BJ (cell line): ENCODE measurements around the gene NQO2. TPM values are rescaled to one million over a fixed set of nuclear protein-coding genes. Genes with fewer than 3 reads are reported as not detected.

ENCODE experiments used
- CTCF ChIA-PET: fragments of 350-600 bp; formaldehyde crosslinking; extraction: SDS; loops from one replicate; lab custom pipeline; 2021; ENCODE audit warnings: antibody characterized with exemption, inconsistent platforms; lab: Yijun Ruan, JAX
- POLR2A ChIA-PET: fragments of 300-600 bp; sonication (Branson Sonifier 250); formaldehyde crosslinking; extraction: SDS; loops from one replicate; lab custom pipeline; 2021; ENCODE audit warnings: antibody characterized with exemption; lab: Charles Lee
- DNase-seq: peaks from one replicate; pipeline ENCODE4 v3.0.0-alpha.2; 2011; ENCODE audit warnings: low read depth
- H3K27me3 ChIP-seq: 2 replicates; pipeline ENCODE4 v1.6.0; 2011; ENCODE audit warnings: low read length; ENCODE audit not compliant: control insufficient read depth, insufficient read depth
- H3K36me3 ChIP-seq: 2 replicates; pipeline ENCODE4 v1.5.1; 2011; ENCODE audit warnings: low read length; ENCODE audit not compliant: control insufficient read depth, insufficient read depth
- H3K4me3 ChIP-seq: 2 replicates; pipeline ENCODE4 v1.5.1; 2011; ENCODE audit warnings: low read depth, mild to moderate bottlenecking, control low read depth, low read length
- polyA plus RNA-seq: library from polyadenylated mRNA; depleted of rRNA; stranded (reverse); fragments of >200 nt; gene quantifications from 2 replicates; pipeline ENCODE4 v1.2.3, GENCODE V29; 2011
- TF ChIP-seq, protein P1 (sequence below): IDR thresholded peaks from 2 replicates; pipeline ENCODE4 v1.5.1; 2011; ENCODE audit warnings: low read depth, mild to moderate bottlenecking, control low read depth, inconsistent platforms, low read length, moderate library complexity; ENCODE audit not compliant: insufficient read depth

Gene NQO2
- polyA plus RNA-seq, 1 experiment = 56.2 TPM

DNA sequence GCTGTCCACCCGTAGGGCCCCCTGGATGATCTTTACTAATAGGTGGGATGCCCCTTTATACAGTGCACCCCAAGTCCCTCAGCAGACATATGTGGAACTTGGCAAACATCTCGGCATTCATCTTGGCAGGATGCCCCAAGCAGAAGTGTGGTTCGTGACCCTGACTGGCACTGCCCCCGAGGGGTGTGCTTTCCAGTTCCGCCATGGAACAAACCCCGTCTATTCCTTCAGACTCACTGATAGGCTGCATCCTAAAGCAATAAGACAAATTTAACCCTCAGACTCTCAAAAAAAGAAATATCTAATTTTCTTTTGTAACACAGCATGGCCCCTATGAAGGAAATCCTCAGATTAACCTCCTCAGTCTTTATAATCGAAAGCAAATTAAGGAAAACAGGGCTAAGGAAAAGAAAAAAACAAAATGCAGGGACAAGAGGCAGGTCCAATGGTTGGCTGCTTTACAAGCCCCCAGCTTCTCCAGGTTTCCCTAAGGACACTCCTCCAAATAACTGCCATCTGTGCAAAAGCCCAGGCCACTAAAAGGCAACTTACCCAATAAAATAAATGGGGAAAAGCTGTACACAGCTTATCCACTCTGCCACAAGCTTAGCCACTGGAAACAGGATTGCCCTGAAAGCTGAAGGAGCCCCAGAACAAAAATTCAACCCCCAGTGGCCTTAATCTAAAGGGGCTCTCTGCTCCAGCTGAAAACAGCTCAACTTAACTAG is 38.1 kb downstream of the NQO2 start:
- Histone ChIP-seq H3K27me3 (peaks cover 3% of the 10 kb centered on the region), H3K36me3 (no peaks in the 10 kb centered on the region), H3K4me3 (no peak overlapping the region)
- CTCF ChIA-PET = interaction anchor here (1.3 kb wide), 1 partner anchor 36 kb away, joined by 3 read pairs; no protein-coding TSS in a partner anchor
- no peak for DNase-seq
- TF ChIP-seq, protein P1, sequence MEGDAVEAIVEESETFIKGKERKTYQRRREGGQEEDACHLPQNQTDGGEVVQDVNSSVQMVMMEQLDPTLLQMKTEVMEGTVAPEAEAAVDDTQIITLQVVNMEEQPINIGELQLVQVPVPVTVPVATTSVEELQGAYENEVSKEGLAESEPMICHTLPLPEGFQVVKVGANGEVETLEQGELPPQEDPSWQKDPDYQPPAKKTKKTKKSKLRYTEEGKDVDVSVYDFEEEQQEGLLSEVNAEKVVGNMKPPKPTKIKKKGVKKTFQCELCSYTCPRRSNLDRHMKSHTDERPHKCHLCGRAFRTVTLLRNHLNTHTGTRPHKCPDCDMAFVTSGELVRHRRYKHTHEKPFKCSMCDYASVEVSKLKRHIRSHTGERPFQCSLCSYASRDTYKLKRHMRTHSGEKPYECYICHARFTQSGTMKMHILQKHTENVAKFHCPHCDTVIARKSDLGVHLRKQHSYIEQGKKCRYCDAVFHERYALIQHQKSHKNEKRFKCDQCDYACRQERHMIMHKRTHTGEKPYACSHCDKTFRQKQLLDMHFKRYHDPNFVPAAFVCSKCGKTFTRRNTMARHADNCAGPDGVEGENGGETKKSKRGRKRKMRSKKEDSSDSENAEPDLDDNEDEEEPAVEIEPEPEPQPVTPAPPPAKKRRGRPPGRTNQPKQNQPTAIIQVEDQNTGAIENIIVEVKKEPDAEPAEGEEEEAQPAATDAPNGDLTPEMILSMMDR = no peak
- POLR2A ChIA-PET = no interaction called here

- TF ChIP-seq, protein P1 = no peak
- ChIA-PET POLR2A (no interaction called here), CTCF (interaction anchor here (0.8 to 1.1 kb wide), 2 partner anchors 38 to 50 kb away, joined by 3 to 5 read pairs; no protein-coding TSS in a partner anchor)
- H3K36me3 ChIP-seq = no peaks in the 10 kb centered on the region
- DNase-seq = no peak
- peaks cover 3% of the 10 kb centered on the region for H3K27me3 ChIP-seq
- no peak overlapping the region for H3K4me3 ChIP-seq
Measured at GRCh38 chr6:3039384-3039783, 39.7 kb downstream of the NQO2 start.

- TF ChIP-seq, protein P1 = no peak
- H3K27me3 ChIP-seq = peaks cover 3% of the 10 kb centered on the region
- ChIA-PET CTCF (interaction anchor here (2.7 kb wide), 1 partner anchor 10 kb away, joined by 11 read pairs; no protein-coding TSS in a partner anchor), POLR2A (no interaction called here)
- no peak for DNase-seq
- no peak overlapping the region for H3K4me3 ChIP-seq
- no peaks in the 10 kb centered on the region for H3K36me3 ChIP-seq
Measured at GRCh38 chr6:3041147-3041546, 41.5 kb downstream of the NQO2 start.

DNA sequence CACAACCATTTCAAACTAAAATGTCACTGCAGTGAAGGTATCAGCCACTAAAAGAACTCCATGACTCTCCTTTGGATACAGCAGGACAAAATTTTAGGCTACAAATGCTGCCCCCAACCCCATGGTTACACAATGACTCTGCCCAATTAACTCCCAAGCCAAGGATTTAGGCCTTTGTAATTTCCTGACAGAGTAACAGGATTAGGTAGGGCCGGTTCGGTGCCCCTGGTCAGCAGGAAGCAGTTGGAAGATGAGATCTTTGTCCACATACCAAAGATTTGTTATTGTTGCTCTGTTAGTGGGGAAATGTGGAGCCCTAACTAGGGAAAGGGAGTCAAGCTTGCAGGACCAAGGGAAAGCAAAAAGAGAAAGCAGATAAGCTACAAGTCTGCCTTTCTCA is 41.9 kb downstream of the NQO2 start:
- Histone ChIP-seq H3K27me3 (peaks cover 3% of the 10 kb centered on the region), H3K4me3 (no peak overlapping the region), H3K36me3 (no peaks in the 10 kb centered on the region)
- TF ChIP-seq, protein P1 = no peak
- ChIA-PET POLR2A (no interaction called here), CTCF (interaction anchor here (2.7 kb wide), 1 partner anchor 10 kb away, joined by 11 read pairs; no protein-coding TSS in a partner anchor)
- DNase-seq = no peak

- H3K36me3 ChIP-seq = no peaks in the 10 kb centered on the region
- ChIA-PET CTCF (interaction anchor here (1.0 kb wide), 1 partner anchor 31 kb away, joined by 3 read pairs; no protein-coding TSS in a partner anchor), POLR2A (no interaction called here)
- peaks cover 2% of the 10 kb centered on the region; the same call in 1 of the 2 replicates for H3K27me3 ChIP-seq
- TF ChIP-seq, protein P1 = no peak
- DNase-seq = no peak
- H3K4me3 ChIP-seq = no peak overlapping the region
Measured at GRCh38 chr6:3045369-3045768, 45.7 kb downstream of the NQO2 start.
